HG03432 (cell line): ENCODE measurements around the gene CHRNA9.
"Not testable (repeated sequence)": the region's sequence is repeated elsewhere in the genome, so short reads cannot be mapped to it uniquely, and the experiment has no call there.

Experiments
- ATAC-seq: cut with Tn5 transposase; IDR thresholded peaks from one replicate; pipeline ENCODE4 v1.9.1; 2021; ENCODE audit warnings: mild to moderate bottlenecking, moderate library complexity; ENCODE audit not compliant: unreplicated experiment

The CHRNA9 gene

DNA sequence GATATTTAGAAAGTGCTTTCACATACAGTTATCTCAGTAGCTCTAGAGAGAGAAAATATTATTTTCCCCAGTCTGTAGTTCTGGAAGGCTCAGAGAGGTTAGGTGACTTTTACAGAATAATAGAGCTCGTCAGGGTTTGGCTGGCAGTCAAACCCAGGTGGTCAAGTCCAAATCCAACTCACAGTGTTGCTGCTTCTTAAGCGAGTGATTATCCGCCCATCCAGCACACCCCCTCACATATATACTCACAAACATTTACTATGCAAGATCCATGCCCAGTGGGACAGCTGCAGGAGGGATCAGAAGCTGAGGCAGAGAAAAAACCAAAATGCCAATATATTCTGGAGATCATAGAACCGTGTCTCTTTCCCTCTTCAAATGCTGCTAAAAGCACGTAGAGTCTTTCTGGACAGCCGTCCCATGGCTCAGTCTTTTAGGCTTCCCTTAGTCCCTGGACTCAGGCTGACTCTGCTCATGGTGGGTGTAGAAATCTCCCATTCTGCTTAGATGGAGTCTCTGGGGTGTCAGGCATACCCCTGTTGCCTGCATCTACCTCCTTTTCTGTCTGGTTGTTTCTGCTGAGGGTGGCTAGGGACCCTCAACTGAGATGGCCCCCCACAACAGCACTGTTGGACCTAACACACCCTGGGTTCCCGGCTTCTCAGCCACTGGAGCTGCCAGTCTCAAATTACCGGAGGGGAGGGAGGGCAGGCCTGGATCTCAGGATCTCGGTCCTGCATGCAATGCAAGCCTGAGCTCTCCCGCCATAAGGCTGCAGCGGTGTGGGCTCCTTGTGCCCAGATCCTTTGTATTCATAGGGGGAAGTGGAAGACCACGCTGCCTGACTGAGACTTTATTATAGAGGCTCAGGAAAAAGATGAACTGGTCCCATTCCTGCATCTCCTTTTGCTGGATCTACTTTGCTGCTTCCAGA lies at the start of gene CHRNA9:
CHRNA9 (plus strand) TSS at position 743 of the 934 bp plus-strand sequence; CDS start at position 878, 135 bp downstream.
- no peak for ATAC-seq

DNA sequence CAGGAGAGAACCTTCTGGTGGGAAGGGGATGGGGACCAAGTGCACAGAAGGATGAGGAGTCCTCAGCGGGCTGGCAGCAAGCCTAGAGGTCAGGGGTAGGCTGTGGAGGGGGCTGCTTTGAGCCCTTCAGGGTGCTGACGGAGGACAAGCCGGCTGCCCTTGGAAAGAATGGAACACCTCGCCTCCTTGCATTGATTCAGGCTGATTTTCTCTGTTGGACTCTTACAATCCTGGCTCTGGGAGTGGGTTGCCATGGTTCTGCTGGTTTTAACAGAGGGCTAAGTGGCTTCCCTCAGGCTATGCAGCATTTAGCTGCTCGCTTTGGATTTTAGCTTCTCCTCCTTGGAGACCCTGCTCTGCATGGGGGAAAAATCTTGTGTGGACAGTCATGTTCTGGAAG lies 49.4 kb upstream of the CHRNA9 start:
- no peak for ATAC-seq

- ATAC-seq = no peak
These were observed 46.6 kb upstream of the CHRNA9 start for GRCh38 chr4:40288566-40288965.

- ATAC-seq = peak; percentile 50
These were observed 45.6 kb upstream of the CHRNA9 start for GRCh38 chr4:40289366-40290188.

GRCh38 chr4:40290611-40291186 lies 44.4 kb upstream of the CHRNA9 start:
- not testable (repeated sequence) for ATAC-seq

- no peak for ATAC-seq
These were observed 42.8 kb upstream of the CHRNA9 start for GRCh38 chr4:40292313-40292759.

DNA sequence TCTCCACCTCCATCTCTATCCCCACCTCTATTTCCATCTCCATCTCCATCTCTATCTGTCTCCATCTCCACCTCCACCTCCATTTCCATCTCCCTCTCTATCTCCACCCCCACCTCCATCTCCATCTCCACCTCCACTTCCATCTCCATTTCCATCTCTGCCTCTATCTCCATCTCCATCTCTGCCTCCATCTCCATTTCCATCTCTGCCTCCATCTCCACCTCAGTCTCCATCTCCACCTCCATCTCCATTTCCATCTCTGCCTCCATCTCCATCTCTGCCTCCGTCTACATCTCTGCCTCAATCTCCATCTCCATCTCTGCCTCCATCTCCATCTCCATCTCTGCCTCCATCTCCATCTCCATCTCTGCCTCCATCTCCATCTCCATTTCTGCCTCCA lies 40.8 kb upstream of the CHRNA9 start:
- ATAC-seq = no peak

DNA sequence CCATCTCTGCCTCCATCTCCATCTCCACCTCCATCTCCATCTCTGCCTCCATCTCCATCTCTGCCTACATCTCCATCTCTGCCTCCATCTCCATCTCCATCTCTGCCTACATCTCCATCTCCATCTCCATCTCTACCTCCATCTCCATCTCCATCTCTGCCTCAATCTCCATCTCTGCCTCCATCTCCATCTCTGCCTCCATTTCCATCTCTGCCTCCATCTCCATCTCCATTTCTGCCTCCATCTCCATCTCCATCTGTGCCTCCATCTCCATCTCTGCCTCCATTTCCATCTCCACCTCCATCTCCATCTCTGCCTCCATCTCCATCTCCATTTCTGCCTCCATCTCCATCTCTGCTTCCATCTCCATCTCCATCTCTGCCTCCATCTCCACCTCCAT lies 40.1 kb upstream of the CHRNA9 start:
- not testable (repeated sequence) for ATAC-seq

- ATAC-seq = no peak
These were observed 39.6 kb upstream of the CHRNA9 start for GRCh38 chr4:40295572-40295971.

- ATAC-seq = no peak
These were observed 36.0 kb upstream of the CHRNA9 start for GRCh38 chr4:40299126-40299525.

DNA sequence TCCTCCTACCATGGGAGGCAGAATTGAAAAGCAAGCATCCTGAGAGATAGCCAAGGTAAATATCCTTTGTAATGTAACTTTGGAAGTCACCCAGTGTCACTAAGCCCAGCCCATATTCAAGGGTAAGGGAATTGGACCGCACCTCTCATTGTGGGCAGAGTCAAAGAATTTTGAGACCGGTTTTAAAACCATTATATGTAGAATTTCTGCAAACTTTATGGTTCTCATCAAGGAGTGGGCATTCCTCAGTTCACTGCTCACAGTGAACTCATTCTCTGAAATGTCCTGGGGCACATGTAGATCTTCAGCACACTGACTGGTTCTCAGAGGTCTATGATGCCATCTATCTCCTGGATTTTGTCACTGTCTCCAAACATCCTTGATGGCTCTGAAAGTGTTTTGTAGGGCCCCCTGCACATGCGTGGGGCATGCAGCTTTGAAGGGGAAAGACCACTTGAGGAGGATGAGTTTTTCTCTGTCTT lies 35.3 kb upstream of the CHRNA9 start:
- ATAC-seq = no peak

GRCh38 chr4:40300371-40301162 lies 34.6 kb upstream of the CHRNA9 start:
- no peak for ATAC-seq

DNA sequence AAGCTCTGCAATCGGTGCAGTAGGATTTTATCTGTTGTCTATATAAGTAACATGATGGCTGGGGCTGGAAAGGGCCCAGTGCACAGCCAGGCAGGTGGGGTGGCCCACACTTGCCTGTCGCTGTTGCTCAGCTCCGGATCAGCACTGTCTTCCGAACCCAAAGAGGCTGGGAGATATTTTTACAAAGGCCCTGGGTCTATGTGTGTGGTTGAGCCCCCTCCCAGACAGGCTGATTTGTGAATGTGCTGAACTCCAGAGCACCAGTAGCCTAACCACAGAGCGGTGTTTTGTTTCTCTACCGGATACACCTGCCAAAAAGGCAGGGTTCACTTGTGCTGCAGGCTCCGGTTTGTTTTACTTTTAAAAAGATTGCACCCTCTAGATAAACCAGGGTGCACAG lies 33.5 kb upstream of the CHRNA9 start:
- peak; percentile 68 for ATAC-seq

- ATAC-seq = no peak
These were observed 31.4 kb upstream of the CHRNA9 start for GRCh38 chr4:40303751-40304150.

DNA sequence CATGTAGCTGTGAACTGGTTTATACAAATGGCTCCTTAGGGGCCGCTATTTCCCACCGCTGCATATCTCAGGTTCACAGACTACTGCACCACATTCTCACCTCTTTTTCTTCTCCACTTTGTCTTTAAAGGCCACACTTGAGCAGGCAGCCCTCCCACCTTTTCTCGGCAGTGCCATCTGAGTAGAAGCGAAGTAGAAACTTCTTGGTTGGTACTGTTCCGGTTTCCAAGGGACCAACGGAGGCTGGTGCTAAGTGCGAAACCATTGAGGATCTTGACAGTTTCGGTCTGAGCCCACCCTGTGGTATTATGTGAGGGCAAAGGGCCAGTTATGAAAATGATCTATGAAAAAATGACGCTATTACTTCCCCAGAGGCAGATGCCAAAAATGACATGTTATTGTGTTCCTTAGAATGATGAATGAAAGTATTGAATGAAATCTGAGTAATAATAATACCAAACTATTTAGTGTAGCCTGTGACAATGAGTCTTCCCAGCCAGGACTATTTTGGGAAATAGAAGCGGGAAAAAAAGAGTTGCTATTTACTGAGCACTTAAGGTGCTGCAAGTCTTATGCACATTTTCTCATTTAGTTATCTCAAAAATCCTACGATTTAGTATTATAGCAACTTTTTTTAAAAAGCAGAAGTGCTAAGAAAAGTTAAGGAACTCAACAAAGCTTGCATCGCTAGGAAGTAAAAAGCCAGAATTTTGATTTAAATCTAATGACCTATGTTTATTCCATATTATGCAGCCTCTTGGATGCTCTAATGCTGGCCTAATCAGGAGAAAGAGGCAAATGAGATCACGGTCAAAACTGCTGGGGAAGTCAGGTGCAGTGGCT lies 29.6 kb upstream of the CHRNA9 start:
- peak; percentile 57 for ATAC-seq

DNA sequence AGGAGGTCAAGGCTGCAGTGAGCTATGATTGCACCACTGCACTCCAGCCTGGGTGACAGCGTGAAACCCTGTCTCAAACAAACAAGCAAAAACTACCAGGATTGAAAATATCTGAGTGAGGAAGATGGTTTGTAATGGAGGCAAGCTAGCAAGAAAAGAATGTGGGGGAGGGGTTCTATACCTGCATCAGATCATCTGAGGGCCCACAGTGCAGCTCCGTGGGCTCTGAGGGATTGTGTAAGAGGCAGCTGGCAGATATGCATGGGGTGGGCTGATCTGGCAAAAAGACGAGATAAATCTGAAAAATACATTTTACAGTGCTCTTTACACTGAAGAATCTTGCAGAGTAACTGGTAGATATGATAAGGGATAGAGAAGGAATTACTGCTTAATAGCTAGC lies 28.9 kb upstream of the CHRNA9 start:
- ATAC-seq = no peak

DNA sequence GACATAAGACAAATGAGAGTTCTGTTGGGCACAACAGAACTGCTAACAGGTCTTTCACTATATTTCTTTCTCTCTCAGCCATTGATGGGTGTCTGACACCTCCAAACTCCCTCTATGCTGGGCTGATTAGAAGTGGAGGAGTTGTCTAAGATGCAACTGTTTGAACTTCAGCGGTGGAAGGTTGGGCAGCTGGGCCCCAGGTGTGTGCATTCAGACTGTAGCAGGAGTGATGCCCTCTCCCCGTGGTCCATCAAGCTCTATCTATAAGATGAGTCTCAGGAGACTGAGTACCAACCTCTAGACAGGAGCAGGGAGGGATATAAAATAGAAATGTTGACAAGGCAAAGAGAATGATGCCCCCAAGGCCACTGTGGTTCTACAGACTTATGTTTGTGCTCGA lies 28.2 kb upstream of the CHRNA9 start:
- no peak for ATAC-seq

GRCh38 chr4:40307627-40308497 lies 27.3 kb upstream of the CHRNA9 start:
- ATAC-seq = peak; percentile 27
